ENCODE results near the gene SLC6A6.

Gene SLC6A6

GRCh38 chr3:14474363-14475081 is 72.1 kb downstream of the SLC6A6 start:
- DNase-seq (ENCODE audit: low read depth, low spot score) = no peak
- in situ Hi-C loops (cut with HindIII; ENCODE audit: low sequenced_read_pairs) = no loop called here
- TF ChIP-seq, protein P1, sequence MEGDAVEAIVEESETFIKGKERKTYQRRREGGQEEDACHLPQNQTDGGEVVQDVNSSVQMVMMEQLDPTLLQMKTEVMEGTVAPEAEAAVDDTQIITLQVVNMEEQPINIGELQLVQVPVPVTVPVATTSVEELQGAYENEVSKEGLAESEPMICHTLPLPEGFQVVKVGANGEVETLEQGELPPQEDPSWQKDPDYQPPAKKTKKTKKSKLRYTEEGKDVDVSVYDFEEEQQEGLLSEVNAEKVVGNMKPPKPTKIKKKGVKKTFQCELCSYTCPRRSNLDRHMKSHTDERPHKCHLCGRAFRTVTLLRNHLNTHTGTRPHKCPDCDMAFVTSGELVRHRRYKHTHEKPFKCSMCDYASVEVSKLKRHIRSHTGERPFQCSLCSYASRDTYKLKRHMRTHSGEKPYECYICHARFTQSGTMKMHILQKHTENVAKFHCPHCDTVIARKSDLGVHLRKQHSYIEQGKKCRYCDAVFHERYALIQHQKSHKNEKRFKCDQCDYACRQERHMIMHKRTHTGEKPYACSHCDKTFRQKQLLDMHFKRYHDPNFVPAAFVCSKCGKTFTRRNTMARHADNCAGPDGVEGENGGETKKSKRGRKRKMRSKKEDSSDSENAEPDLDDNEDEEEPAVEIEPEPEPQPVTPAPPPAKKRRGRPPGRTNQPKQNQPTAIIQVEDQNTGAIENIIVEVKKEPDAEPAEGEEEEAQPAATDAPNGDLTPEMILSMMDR (IDR thresholded peaks at IDR 0.05; ENCODE audit: low read depth, low read length) = no peak
- no peak overlapping the region for H3K4me3 ChIP-seq (ENCODE audit: low read depth, low read length)

DNA sequence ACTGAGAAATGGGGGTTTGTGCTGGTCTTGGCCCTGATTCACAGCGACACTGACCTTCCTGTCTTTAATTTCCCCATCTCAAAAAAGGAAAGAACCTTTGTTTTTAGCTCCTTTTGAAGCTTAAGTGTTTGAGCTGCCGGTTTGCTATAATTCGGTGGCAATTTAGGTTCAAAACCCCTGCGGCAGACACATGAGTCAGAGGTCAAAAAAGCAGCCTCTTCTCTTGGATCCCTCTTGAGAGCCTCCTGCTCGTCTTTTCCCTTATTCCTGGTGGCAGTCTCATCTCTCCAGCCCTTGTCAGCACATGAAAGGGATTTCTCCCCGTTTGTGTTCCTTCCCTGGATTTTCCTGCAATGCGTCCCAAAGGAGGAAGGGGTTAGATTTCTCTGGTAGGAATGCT is 73.2 kb downstream of the SLC6A6 start:
- in situ Hi-C loops (cut with HindIII; ENCODE audit: low sequenced_read_pairs) = no loop called here
- DNase-seq (ENCODE audit: low read depth, low spot score) = no peak
- no peak overlapping the region for H3K4me3 ChIP-seq (ENCODE audit: low read depth, low read length)
- TF ChIP-seq, protein P1 (IDR thresholded peaks at IDR 0.05; ENCODE audit: low read depth, low read length) = no peak

DNA sequence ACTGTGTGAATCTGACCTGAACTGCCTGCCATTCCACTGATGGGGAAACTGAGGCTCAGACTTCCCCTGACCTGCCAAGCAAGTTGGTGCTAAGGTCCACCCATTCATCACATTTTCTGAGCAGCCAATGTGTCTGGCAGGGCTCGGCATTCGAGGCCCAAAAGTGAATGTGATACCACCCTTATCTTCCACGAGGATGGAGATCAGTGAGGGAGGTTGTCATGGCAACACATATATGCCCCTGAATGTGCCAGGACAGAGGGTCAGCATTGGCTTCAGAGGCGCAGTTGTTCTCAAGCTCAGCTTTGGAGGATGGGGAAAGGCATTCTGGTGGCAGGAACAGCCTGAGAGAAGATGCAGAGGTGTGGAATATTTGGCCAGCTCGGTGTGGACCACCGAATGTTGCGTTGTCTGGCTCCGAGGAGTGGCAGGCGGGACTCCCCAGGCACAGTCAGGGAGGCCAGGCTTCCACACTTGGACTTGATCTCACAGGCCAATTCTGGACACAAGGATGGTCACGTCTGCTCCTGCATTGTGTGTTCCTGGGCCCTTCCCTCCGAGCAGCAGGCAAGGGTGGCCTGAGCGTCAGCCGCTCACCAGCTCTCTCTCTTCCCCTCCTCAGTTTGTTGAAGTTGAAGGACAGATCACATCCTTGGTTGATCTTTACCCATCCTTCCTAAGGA is 74.3 kb downstream of the SLC6A6 start:
- DNase-seq (ENCODE audit: low read depth, low spot score) = no peak

GRCh38 chr3:14477311-14477935 is 75.0 kb downstream of the SLC6A6 start:
- H3K4me3 ChIP-seq (ENCODE audit: low read depth, low read length) = no peak overlapping the region
- TF ChIP-seq, protein P1 (IDR thresholded peaks at IDR 0.05; ENCODE audit: low read depth, low read length) = no peak
- in situ Hi-C loops (cut with HindIII; ENCODE audit: low sequenced_read_pairs) = no loop called here
- DNase-seq (ENCODE audit: low read depth, low spot score) = no peak

More for the DNA sequence above, 74.3 kb downstream of the SLC6A6 start:
- in situ Hi-C loops (cut with HindIII; ENCODE audit: low sequenced_read_pairs) = no loop called here
- no peak overlapping the region for H3K4me3 ChIP-seq (ENCODE audit: low read depth, low read length)
- TF ChIP-seq, protein P1 (IDR thresholded peaks at IDR 0.05; ENCODE audit: low read depth, low read length) = no peak

GRCh38 chr3:14478956-14479550 is 76.6 kb downstream of the SLC6A6 start:
- in situ Hi-C loops (cut with HindIII; ENCODE audit: low sequenced_read_pairs) = no loop called here
- no peak overlapping the region for H3K4me3 ChIP-seq (ENCODE audit: low read depth, low read length)
- no peak for DNase-seq (ENCODE audit: low read depth, low spot score)
- TF ChIP-seq, protein P1 (IDR thresholded peaks at IDR 0.05; ENCODE audit: low read depth, low read length) = no peak

- in situ Hi-C loops (cut with HindIII; ENCODE audit: low sequenced_read_pairs) = no loop called here
- DNase-seq (ENCODE audit: low read depth, low spot score) = no peak
- TF ChIP-seq, protein P1 (IDR thresholded peaks at IDR 0.05; ENCODE audit: low read depth, low read length) = no peak
- H3K4me3 ChIP-seq (ENCODE audit: low read depth, low read length) = no peak overlapping the region
Measured at GRCh38 chr3:14479591-14479990, 77.2 kb downstream of the SLC6A6 start.
